ENCODE measurements around the gene PIP5K1B.

DNA sequence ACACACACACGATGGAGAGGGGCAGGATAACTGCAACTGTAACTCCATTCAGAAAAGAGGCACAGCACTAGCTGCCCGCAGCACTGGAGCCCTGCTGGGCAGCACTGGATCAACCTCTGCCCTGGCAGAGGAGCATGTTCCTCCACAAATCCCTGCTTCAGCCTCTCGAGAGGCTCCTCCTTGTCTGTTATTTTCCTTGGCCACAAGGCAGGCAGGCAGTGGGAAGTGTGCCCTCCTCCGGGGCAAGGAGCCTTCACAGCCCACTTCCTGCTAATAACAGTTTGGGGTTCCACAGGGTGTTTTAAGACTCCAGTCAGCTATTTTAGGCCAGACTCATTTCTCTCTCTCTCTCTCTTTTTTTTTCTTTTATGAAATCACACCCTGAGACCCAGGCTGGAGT lies 342.3 kb downstream of the PIP5K1B start:
- no peak for TF ChIP-seq BACH2 (CRISPR knock-in tag; IDR thresholded peaks at IDR 0.05; ENCODE audit: borderline replicate concordance)
- TF ChIP-seq ZFP30 (CRISPR knock-in tag; IDR thresholded peaks at IDR 0.05) = no peak
- TF ChIP-seq ZNF565 (CRISPR knock-in tag; conservative IDR thresholded peaks at IDR 0.05; ENCODE audit: low read depth) = no peak
- TF ChIP-seq ARNTL (CRISPR knock-in tag; IDR thresholded peaks at IDR 0.05; ENCODE audit: borderline replicate concordance, low read depth) = no peak
- no peak for TF ChIP-seq ZC3H10 (CRISPR knock-in tag; IDR thresholded peaks at IDR 0.05)
- TF ChIP-seq, protein P1, sequence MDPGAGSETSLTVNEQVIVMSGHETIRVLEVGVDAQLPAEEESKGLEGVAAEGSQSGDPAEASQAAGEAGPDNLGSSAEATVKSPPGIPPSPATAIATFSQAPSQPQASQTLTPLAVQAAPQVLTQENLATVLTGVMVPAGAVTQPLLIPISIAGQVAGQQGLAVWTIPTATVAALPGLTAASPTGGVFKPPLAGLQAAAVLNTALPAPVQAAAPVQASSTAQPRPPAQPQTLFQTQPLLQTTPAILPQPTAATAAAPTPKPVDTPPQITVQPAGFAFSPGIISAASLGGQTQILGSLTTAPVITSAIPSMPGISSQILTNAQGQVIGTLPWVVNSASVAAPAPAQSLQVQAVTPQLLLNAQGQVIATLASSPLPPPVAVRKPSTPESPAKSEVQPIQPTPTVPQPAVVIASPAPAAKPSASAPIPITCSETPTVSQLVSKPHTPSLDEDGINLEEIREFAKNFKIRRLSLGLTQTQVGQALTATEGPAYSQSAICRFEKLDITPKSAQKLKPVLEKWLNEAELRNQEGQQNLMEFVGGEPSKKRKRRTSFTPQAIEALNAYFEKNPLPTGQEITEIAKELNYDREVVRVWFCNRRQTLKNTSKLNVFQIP (CRISPR knock-in tag; IDR thresholded peaks at IDR 0.05; ENCODE audit: borderline replicate concordance, low read depth) = no peak
- TF ChIP-seq ZFP3 (CRISPR knock-in tag; IDR thresholded peaks at IDR 0.05) = no peak
- TF ChIP-seq, protein P2, sequence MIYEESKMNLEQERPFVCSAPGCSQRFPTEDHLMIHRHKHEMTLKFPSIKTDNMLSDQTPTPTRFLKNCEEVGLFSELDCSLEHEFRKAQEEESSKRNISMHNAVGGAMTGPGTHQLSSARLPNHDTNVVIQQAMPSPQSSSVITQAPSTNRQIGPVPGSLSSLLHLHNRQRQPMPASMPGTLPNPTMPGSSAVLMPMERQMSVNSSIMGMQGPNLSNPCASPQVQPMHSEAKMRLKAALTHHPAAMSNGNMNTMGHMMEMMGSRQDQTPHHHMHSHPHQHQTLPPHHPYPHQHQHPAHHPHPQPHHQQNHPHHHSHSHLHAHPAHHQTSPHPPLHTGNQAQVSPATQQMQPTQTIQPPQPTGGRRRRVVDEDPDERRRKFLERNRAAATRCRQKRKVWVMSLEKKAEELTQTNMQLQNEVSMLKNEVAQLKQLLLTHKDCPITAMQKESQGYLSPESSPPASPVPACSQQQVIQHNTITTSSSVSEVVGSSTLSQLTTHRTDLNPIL (CRISPR knock-in tag; IDR thresholded peaks at IDR 0.05; ENCODE audit: low read depth) = no peak

All from SK-N-SH treated with all-trans-retinoic acid at 6 μM for 48 hours (cell line).